ENCODE results near the gene CSNK2A2. TPM values are rescaled to one million over a fixed set of nuclear protein-coding genes. Genes with fewer than 3 reads are reported as not detected.

The CSNK2A2 gene
- total and polyA plus RNA-seq, 2 experiments from 2014 or later: 44.7 to 102 TPM

DNA sequence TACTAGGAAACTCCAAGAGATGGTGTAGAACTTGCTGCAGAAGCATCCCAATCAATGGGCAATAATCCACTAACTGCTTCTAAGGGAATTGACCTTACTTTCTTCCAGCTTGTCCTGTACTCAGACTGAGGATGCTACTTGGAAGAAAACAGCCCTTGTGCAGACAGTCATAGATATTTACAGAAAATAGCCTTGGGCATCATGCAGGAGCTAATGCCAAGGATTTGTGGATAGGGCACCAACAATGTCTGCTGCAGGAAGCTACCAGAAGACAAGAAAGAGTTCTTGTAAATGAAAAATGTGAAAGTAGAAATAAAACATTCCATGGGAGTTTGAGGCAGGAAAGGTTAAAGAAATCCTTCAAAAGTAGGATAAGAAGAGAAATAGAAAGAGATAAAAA, 21.5 kb upstream of the CSNK2A2 start:
- Histone ChIP-seq H3K9me2 (ENCODE audit: insufficient read depth) (no peaks in the 10 kb centered on the region), H3F3A (replicated peaks; ENCODE audit: low read depth) (no peaks in the 10 kb centered on the region), H3K27me3 (ENCODE audit: insufficient read depth) (no peaks in the 10 kb centered on the region), H3K27ac (ENCODE audit: low read depth) (no peak overlapping the region), H3K4me2 (no peak overlapping the region), H3K4me3 (no peak overlapping the region), H3K79me2 (replicated peaks; ENCODE audit: insufficient read depth) (no peaks in the 10 kb centered on the region), H3K4me1 (ENCODE audit: insufficient read depth) (no peaks in the 10 kb centered on the region), H2AFZ (no peak overlapping the region), H4K20me1 (replicated peaks; ENCODE audit: insufficient read depth) (no peaks in the 10 kb centered on the region), H3K36me3 (ENCODE audit: insufficient read depth) (no peaks in the 10 kb centered on the region)
- H3K27me3 Mint-ChIP-seq (ENCODE audit: insufficient read depth, low read depth, poor library complexity): peaks cover 2% of the 10 kb centered on the region
- H3K4me1 Mint-ChIP-seq: peaks cover 8% of the 10 kb centered on the region; the same call in 2 of the 3 replicates
- TF ChIP-seq CREB1 (CRISPR knock-in tag; IDR thresholded peaks at IDR 0.05; ENCODE audit: low read depth) (no peak), ZNF331 (CRISPR knock-in tag; IDR thresholded peaks at IDR 0.05; ENCODE audit: low read depth) (no peak), ZNF462 (CRISPR knock-in tag; IDR thresholded peaks at IDR 0.05) (no peak), REST (IDR thresholded peaks at IDR 0.05; ENCODE audit: unreplicated experiment) (no peak), NANOG (IDR thresholded peaks at IDR 0.05; ENCODE audit: borderline replicate concordance) (no peak)
- DNase-seq (ENCODE audit: low spot score) (no peak), ATAC-seq (no peak)
- no peaks in the 10 kb centered on the region for H3K36me3 Mint-ChIP-seq (ENCODE audit: low read depth)
- no peak overlapping the region for H3K4me3 Mint-ChIP-seq
- H3K9me3 Mint-ChIP-seq: no peaks in the 10 kb centered on the region; the same call in 2 of the 3 replicates
- H3K27ac Mint-ChIP-seq: no peak overlapping the region
